HCT116 (cell line): ENCODE results near the gene SAP30L. TPM values are rescaled to one million over a fixed set of nuclear protein-coding genes. Genes with fewer than 3 reads are reported as not detected.

Source experiments
- ATAC-seq: fragments of 200-7000 bp; cut with Tn5 transposase; 2 replicates; pipeline ENCODE4 v1.9.1; 2020; ENCODE audit warnings: mild to moderate bottlenecking, moderate library complexity
- BruUV-seq: library from RNA; stranded (reverse); fragments of 400-500 nt; replicated peaks from 2 replicates; lab custom pipeline; 2021; lab: Mats Ljungman, UMichigan
- CTCF ChIA-PET: fragments of 300-600 bp; sonication (Branson Sonifier 250); formaldehyde crosslinking; loops from one replicate; lab custom pipeline; 2021; ENCODE audit warnings: antibody characterized with exemption; lab: Charles Lee
- POLR2A ChIA-PET: fragments of 300-600, 350-600 bp; sonication (Branson Sonifier 250); formaldehyde crosslinking; loops from one replicate; lab custom pipeline; 2021; ENCODE audit warnings: antibody characterized with exemption; lab: Charles Lee
- RAD21 ChIA-PET, 2 experiments: fragments of 300-600 bp; sonication (Branson Sonifier 250); formaldehyde crosslinking; loops; one replicate each; lab custom pipeline; 2023; ENCODE audit warnings: low total read pairs in 2 of 2; ENCODE audit not compliant: uncharacterized antibody in 2 of 2, unreplicated experiment in 2 of 2, low non-redundant PET in 1 of 2; lab: Charles Lee
- DNase-seq: peaks from one replicate; pipeline ENCODE4 v3.0.0-alpha.2; 2010; ENCODE audit warnings: low read depth, low spot score
- H2AFZ ChIP-seq: fragments of 200-600 bp; shearing (Covaris generic), sonication (generic); 2 replicates; pipeline ENCODE4 v1.6.1; 2017; ENCODE audit warnings: low read depth, mixed run types, mixed read lengths, antibody characterized with exemption, low read length; ENCODE audit not compliant: poor library complexity, severe bottlenecking
- H3K27ac ChIP-seq: 2 replicates; pipeline ENCODE4 v1.5.1; 2012; ENCODE audit warnings: low read depth, low read length
- H3K27me3 ChIP-seq: fragments of 200-600 bp; sonication (generic); 2 replicates; pipeline ENCODE4 v1.6.1; 2016; ENCODE audit warnings: mixed run types, low read length, mixed read lengths; ENCODE audit not compliant: insufficient read depth
- H3K36me3 ChIP-seq, 2 experiments: fragments of 200-500 bp in 1 of 2; fragments of 200-600 bp in 1 of 2; sonication (Bioruptor generic) in 1 of 2; sonication (generic) in 1 of 2; 2 replicates each; pipeline versions ENCODE4 v1.5.1 to v1.6.1; 2014 to 2016; ENCODE audit warnings: low read length in 2 of 2, inconsistent platforms in 1 of 2, mixed read lengths in 1 of 2, mixed run types in 1 of 2; ENCODE audit not compliant: insufficient read depth in 2 of 2, control insufficient read depth in 1 of 2
- H3K4me1 ChIP-seq, 2 experiments: fragments of 200-600 bp in 1 of 2; sonication (generic) in 1 of 2; 2 replicates each; pipeline versions ENCODE4 v1.5.1 to v1.6.1; 2012 to 2017; ENCODE audit warnings: low read length in 2 of 2, inconsistent platforms in 1 of 2, mild to moderate bottlenecking in 1 of 2, mixed read lengths in 1 of 2, mixed run types in 1 of 2, moderate library complexity in 1 of 2; ENCODE audit not compliant: insufficient read depth in 2 of 2, control insufficient read depth in 1 of 2
- H3K4me2 ChIP-seq: fragments of 200-600 bp; sonication (generic); 2 replicates; pipeline ENCODE4 v1.6.1; 2017; ENCODE audit warnings: mixed run types, low read length, mixed read lengths
- H3K4me3 ChIP-seq, 2 experiments: fragments of 200-600 bp in 1 of 2; sonication (generic) in 1 of 2; replicated peaks in 1 of 2; 2 replicates each; pipeline ENCODE4 v1.5.1; 2011 to 2016; ENCODE audit warnings: low read length in 2 of 2, control low read depth in 1 of 2, low read depth in 1 of 2, mild to moderate bottlenecking in 1 of 2, mixed read lengths in 1 of 2, mixed run types in 1 of 2
- H3K79me2 ChIP-seq: fragments of 200-600 bp; sonication (generic); 2 replicates; pipeline ENCODE4 v1.6.1; 2017; ENCODE audit warnings: mild to moderate bottlenecking, mixed run types, low read length, moderate library complexity, mixed read lengths; ENCODE audit not compliant: insufficient read depth
- H3K9ac ChIP-seq: fragments of 200-600 bp; sonication (generic); 2 replicates; pipeline ENCODE4 v1.6.1; 2016; ENCODE audit warnings: low read length, mixed read lengths
- H3K9me2 ChIP-seq: fragments of 200-600 bp; sonication (generic), shearing (Covaris generic); 2 replicates; pipeline ENCODE4 v1.6.1; 2017; ENCODE audit warnings: mixed run types, mild to moderate bottlenecking, moderate library complexity; ENCODE audit not compliant: insufficient read depth
- H3K9me3 ChIP-seq, 2 experiments: fragments of 200-500 bp in 1 of 2; fragments of 200-600 bp in 1 of 2; sonication (Bioruptor generic) in 1 of 2; sonication (generic) in 1 of 2; 2 replicates each; pipeline ENCODE4 v1.6.1; 2014 to 2017; ENCODE audit warnings: low read length in 2 of 2, mixed read lengths in 2 of 2, inconsistent platforms in 1 of 2, low read depth in 1 of 2, mild to moderate bottlenecking in 1 of 2, mixed run types in 1 of 2, moderate library complexity in 1 of 2; ENCODE audit not compliant: control insufficient read depth in 1 of 2, insufficient read depth in 1 of 2
- H4K20me1 ChIP-seq: fragments of 200-600 bp; sonication (generic), shearing (Covaris generic); 2 replicates; pipeline ENCODE4 v1.6.1; 2017; ENCODE audit warnings: mixed run types, mild to moderate bottlenecking, moderate library complexity; ENCODE audit not compliant: insufficient read depth
- CBX3 ChIP-seq: IDR thresholded peaks from 2 replicates; pipeline ENCODE4 v1.6.1; 2012; ENCODE audit warnings: low read depth
- CEBPB ChIP-seq: IDR thresholded peaks from 2 replicates; pipeline ENCODE4 v1.6.1; 2012; ENCODE audit warnings: low read depth
- EGR1 ChIP-seq: IDR thresholded peaks from 2 replicates; pipeline ENCODE4 v1.6.1; 2012; ENCODE audit warnings: low read depth
- ELF1 ChIP-seq: IDR thresholded peaks from 2 replicates; pipeline ENCODE4 v1.6.1; 2012; ENCODE audit warnings: low read depth, borderline replicate concordance
- EZH2 ChIP-seq: fragments of 200-600 bp; sonication (generic); IDR thresholded peaks from 2 replicates; pipeline ENCODE4 v1.6.1; 2017; ENCODE audit warnings: antibody characterized with exemption, mixed run types
- EZH2phosphoT487 ChIP-seq: fragments of 200-600 bp; IDR thresholded peaks from 2 replicates; pipeline ENCODE4 v1.6.1; 2018; ENCODE audit warnings: antibody characterized with exemption, borderline replicate concordance
- FOSL1 ChIP-seq: IDR thresholded peaks from 2 replicates; pipeline ENCODE4 v1.6.1; 2012; ENCODE audit warnings: low read depth
- JUND ChIP-seq: IDR thresholded peaks from 2 replicates; pipeline ENCODE4 v1.6.1; 2012
- POLR2A ChIP-seq: IDR thresholded peaks from 2 replicates; pipeline ENCODE4 v1.7.0; 2011; ENCODE audit warnings: borderline replicate concordance; ENCODE audit not compliant: insufficient read depth, insufficient read length; ENCODE audit errors: extremely low read depth
- POLR2AphosphoS5 ChIP-seq: IDR thresholded peaks from 2 replicates; pipeline ENCODE4 v1.6.1; 2011; ENCODE audit warnings: mild to moderate bottlenecking, low read depth, low read length, moderate library complexity
- RAD21 ChIP-seq: IDR thresholded peaks from 2 replicates; pipeline ENCODE4 v1.6.1; 2012; ENCODE audit warnings: low read depth, mild to moderate bottlenecking
- SRF ChIP-seq: IDR thresholded peaks from 2 replicates; pipeline ENCODE4 v1.6.1; 2012; ENCODE audit warnings: low read depth
- intact Hi-C: fragments of 100-400 bp; cut with micrococcal nuclease; formaldehyde crosslinking; loops from 2 replicates; pipeline ENCODE4 v1.10.0; 2022
- total RNA-seq: library from RNA; stranded (reverse); gene quantifications from one replicate; pipeline ENCODE4 v1.2.1, GENCODE V29; 2021; ENCODE audit not compliant: unreplicated experiment
- TF ChIP-seq, protein P1 (sequence below): IDR thresholded peaks from 2 replicates; pipeline ENCODE4 v1.6.1; 2012; ENCODE audit warnings: low read depth
- TF ChIP-seq, protein P2 (sequence below): IDR thresholded peaks from 2 replicates; pipeline ENCODE4 v1.6.1; 2012

The SAP30L gene
- total RNA-seq, 1 experiment from 2014 or later: 25.5 TPM

DNA sequence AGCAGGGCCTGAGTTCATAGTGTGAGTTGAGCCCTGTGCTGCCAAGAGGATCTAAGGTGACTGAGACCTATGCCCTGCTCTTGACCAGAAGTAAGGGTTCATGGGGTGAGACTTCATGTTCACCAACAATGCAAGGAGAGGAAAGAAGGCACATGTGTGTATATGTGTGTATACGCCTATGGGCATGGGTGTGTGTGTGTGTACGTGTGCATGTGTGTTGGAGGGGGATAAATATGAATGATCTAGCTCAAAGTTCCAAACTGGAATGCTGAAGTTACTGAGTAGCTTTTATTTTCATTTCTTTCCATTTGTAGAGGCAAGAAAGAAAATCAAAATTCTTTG lies 57.9 kb downstream of the SAP30L start:
- Histone ChIP-seq H3K4me3 (no peak overlapping the region), H3K27me3 (no peaks in the 10 kb centered on the region), H4K20me1 (no peaks in the 10 kb centered on the region), H3K27ac (no peak overlapping the region), H3K4me2 (no peak overlapping the region), H3K79me2 (no peaks in the 10 kb centered on the region), H3K9me3 (no peaks in the 10 kb centered on the region), H3K36me3 (no peaks in the 10 kb centered on the region), H3K9ac (no peak overlapping the region), H2AFZ (no peak overlapping the region), H3K9me2 (no peaks in the 10 kb centered on the region), H3K4me1 (no peaks in the 10 kb centered on the region)
- no peak for DNase-seq
- POLR2A ChIA-PET: no interaction called here
- CTCF ChIA-PET: interaction anchor here (1.7 kb wide), 1 partner anchor 17 kb away, joined by 9 read pairs; no protein-coding TSS in a partner anchor
- ATAC-seq: no peak
- intact Hi-C loops: no loop called here
- RAD21 ChIA-PET: no interaction called here
- TF ChIP-seq, protein P1, sequence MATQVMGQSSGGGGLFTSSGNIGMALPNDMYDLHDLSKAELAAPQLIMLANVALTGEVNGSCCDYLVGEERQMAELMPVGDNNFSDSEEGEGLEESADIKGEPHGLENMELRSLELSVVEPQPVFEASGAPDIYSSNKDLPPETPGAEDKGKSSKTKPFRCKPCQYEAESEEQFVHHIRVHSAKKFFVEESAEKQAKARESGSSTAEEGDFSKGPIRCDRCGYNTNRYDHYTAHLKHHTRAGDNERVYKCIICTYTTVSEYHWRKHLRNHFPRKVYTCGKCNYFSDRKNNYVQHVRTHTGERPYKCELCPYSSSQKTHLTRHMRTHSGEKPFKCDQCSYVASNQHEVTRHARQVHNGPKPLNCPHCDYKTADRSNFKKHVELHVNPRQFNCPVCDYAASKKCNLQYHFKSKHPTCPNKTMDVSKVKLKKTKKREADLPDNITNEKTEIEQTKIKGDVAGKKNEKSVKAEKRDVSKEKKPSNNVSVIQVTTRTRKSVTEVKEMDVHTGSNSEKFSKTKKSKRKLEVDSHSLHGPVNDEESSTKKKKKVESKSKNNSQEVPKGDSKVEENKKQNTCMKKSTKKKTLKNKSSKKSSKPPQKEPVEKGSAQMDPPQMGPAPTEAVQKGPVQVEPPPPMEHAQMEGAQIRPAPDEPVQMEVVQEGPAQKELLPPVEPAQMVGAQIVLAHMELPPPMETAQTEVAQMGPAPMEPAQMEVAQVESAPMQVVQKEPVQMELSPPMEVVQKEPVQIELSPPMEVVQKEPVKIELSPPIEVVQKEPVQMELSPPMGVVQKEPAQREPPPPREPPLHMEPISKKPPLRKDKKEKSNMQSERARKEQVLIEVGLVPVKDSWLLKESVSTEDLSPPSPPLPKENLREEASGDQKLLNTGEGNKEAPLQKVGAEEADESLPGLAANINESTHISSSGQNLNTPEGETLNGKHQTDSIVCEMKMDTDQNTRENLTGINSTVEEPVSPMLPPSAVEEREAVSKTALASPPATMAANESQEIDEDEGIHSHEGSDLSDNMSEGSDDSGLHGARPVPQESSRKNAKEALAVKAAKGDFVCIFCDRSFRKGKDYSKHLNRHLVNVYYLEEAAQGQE: no peak
- TF ChIP-seq FOSL1: no peak
- no peak for TF ChIP-seq JUND
- no peak for TF ChIP-seq POLR2A
- TF ChIP-seq EGR1: no peak
- TF ChIP-seq SRF: no peak
- BruUV-seq: no TSS peak

DNA sequence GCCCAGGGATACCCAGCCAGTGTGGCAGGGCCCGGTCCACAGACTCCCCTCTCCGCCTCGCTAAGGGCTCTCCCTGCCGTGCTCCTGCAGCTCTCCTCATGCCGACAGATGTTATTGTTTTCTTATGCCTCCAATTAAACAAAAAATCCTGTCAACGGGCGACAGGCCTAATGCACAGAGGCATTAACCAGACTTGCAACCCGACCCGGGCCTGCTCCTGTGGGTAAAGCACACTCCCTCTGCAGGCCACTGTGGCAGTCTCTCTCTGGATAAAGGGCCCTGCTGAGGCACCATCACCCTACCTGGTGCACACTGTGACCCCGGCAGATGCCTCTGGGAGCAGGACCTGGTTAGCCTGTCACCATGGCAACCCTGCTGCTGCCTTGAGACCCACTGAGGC lies 59.8 kb downstream of the SAP30L start:
- Histone ChIP-seq H3K4me3 (no peak overlapping the region), H3K79me2 (no peaks in the 10 kb centered on the region), H3K9me2 (no peaks in the 10 kb centered on the region), H3K4me1 (no peaks in the 10 kb centered on the region), H3K36me3 (no peaks in the 10 kb centered on the region), H3K9ac (no peak overlapping the region), H4K20me1 (no peaks in the 10 kb centered on the region), H3K9me3 (no peaks in the 10 kb centered on the region), H2AFZ (no peak overlapping the region), H3K4me2 (no peak overlapping the region), H3K27ac (no peak overlapping the region), H3K27me3 (no peaks in the 10 kb centered on the region)
- no peak for TF ChIP-seq FOSL1
- TF ChIP-seq ELF1: no peak
- no peak for TF ChIP-seq EZH2phosphoT487
- no peak for TF ChIP-seq POLR2A
- TF ChIP-seq CEBPB: no peak
- TF ChIP-seq CBX3: no peak
- no peak for TF ChIP-seq JUND
- no peak for TF ChIP-seq EZH2
- TF ChIP-seq POLR2AphosphoS5: no peak
- TF ChIP-seq, protein P2, sequence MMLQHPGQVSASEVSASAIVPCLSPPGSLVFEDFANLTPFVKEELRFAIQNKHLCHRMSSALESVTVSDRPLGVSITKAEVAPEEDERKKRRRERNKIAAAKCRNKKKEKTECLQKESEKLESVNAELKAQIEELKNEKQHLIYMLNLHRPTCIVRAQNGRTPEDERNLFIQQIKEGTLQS: no peak
- no peak for TF ChIP-seq RAD21
- POLR2A ChIA-PET: no interaction called here
- DNase-seq: no peak
- 0 out of 2 replicates have a peak, but pooled peaks have one; percentile 38 for ATAC-seq
- no TSS peak for BruUV-seq
- intact Hi-C loops: no loop called here
- CTCF ChIA-PET: interaction anchor here (1.7 kb wide), 1 partner anchor 15 kb away, joined by 9 read pairs; no protein-coding TSS in a partner anchor
- RAD21 ChIA-PET: no interaction called here
